ENCODE results near the gene PTMS.

DNA sequence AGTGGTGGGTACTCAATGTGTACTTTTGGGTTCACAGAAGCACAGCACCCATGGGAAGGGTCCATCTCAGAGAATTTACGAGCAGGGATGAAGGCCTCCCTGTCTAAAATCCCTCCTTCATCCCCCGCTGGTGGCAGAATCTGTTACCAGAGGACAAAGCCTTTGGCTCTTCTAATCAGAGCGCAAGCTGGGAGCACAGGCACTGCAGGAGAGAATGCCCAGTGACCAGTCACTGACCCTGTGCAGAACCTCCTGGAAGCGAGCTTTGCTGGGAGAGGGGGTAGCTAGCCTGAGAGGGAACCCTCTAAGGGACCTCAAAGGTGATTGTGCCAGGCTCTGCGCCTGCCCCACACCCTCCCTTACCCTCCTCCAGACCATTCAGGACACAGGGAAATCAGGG is 54.0 kb downstream of the PTMS start:
- TF ChIP-seq, protein P1, sequence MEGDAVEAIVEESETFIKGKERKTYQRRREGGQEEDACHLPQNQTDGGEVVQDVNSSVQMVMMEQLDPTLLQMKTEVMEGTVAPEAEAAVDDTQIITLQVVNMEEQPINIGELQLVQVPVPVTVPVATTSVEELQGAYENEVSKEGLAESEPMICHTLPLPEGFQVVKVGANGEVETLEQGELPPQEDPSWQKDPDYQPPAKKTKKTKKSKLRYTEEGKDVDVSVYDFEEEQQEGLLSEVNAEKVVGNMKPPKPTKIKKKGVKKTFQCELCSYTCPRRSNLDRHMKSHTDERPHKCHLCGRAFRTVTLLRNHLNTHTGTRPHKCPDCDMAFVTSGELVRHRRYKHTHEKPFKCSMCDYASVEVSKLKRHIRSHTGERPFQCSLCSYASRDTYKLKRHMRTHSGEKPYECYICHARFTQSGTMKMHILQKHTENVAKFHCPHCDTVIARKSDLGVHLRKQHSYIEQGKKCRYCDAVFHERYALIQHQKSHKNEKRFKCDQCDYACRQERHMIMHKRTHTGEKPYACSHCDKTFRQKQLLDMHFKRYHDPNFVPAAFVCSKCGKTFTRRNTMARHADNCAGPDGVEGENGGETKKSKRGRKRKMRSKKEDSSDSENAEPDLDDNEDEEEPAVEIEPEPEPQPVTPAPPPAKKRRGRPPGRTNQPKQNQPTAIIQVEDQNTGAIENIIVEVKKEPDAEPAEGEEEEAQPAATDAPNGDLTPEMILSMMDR (conservative IDR thresholded peaks at IDR 0.05; ENCODE audit: low read length), result no peak
- TF ChIP-seq EZH2phosphoT487 (IDR thresholded peaks at IDR 0.05; ENCODE audit: borderline replicate concordance, low read depth, low read length), result no peak
